Measurements from ENCODE around the gene APBB2. TPM values are rescaled to one million over a fixed set of nuclear protein-coding genes. Genes with fewer than 3 reads are reported as not detected.
"Not testable (repeated sequence)": the region's sequence is repeated elsewhere in the genome, so short reads cannot be mapped to it uniquely, and the experiment has no call there.

The APBB2 gene
- total RNA-seq, 1 donor: 92.3 TPM

DNA sequence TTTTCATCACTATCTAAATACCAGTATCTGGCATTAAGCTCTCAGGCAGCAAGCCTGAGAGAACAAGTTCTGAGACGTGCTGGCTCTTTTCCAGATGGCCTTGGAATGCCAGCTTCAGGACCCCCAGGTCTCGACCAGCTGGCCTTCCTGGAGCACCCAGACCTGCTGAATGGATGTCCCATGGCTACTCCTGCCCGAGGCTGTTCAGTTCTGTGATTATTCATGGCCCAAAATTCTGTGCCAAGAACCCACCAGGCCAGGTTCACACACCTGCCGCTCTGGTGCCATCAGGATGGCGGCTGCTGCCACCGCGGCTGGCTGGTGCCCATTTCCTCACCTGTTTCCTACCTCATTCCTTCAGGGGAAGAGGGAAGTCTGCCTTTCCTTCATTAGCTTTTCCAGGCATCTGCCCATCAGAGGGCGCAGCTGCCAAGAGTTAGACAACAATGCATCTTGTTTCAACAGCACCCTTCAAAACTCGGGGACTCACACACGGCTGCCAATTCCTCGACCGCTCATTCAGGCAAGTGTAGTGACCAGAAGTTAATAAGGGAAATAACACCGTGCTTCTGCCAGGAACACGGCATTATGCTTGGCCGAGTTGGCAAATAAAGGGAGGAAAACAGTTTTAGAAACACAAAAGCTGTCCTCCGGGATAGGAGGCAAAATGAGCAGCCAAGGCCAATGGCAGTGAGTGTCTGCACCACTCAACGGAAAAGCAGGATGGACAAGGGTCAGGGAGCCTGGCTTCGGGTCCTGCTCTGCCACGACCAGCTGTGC is 290.8 kb downstream of the APBB2 start:
- no peaks in the 10 kb centered on the region for H3K27me3 ChIP-seq (ENCODE audit: insufficient read depth, low read length)
- peaks cover 9% of the 10 kb centered on the region for H3K4me1 ChIP-seq (ENCODE audit: insufficient read depth, low read length)
- no peak for DNase-seq (ENCODE audit: insufficient read length, low spot score, missing footprints)
- H2AFZ ChIP-seq (ENCODE audit: low read length): no peak overlapping the region
- TF ChIP-seq, protein P1, sequence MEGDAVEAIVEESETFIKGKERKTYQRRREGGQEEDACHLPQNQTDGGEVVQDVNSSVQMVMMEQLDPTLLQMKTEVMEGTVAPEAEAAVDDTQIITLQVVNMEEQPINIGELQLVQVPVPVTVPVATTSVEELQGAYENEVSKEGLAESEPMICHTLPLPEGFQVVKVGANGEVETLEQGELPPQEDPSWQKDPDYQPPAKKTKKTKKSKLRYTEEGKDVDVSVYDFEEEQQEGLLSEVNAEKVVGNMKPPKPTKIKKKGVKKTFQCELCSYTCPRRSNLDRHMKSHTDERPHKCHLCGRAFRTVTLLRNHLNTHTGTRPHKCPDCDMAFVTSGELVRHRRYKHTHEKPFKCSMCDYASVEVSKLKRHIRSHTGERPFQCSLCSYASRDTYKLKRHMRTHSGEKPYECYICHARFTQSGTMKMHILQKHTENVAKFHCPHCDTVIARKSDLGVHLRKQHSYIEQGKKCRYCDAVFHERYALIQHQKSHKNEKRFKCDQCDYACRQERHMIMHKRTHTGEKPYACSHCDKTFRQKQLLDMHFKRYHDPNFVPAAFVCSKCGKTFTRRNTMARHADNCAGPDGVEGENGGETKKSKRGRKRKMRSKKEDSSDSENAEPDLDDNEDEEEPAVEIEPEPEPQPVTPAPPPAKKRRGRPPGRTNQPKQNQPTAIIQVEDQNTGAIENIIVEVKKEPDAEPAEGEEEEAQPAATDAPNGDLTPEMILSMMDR (IDR thresholded peaks at IDR 0.05; ENCODE audit: extremely low read depth, low read depth, low read length): no peak
- H3K4me3 ChIP-seq (ENCODE audit: insufficient read depth, low read length): no peak overlapping the region
- H3K9me3 ChIP-seq (ENCODE audit: low read depth, low read length): no peaks in the 10 kb centered on the region
- H3K79me2 ChIP-seq (ENCODE audit: insufficient read depth, low read length): no peaks in the 10 kb centered on the region
- H3K4me2 ChIP-seq (ENCODE audit: insufficient read depth, low read length): no peak overlapping the region
- H4K20me1 ChIP-seq (ENCODE audit: insufficient read depth, low read length): no peaks in the 10 kb centered on the region
- H3K27ac ChIP-seq (ENCODE audit: low read depth, low read length): no peak overlapping the region
- peaks cover 15% of the 10 kb centered on the region for H3K36me3 ChIP-seq (ENCODE audit: insufficient read depth, low read length)

DNA sequence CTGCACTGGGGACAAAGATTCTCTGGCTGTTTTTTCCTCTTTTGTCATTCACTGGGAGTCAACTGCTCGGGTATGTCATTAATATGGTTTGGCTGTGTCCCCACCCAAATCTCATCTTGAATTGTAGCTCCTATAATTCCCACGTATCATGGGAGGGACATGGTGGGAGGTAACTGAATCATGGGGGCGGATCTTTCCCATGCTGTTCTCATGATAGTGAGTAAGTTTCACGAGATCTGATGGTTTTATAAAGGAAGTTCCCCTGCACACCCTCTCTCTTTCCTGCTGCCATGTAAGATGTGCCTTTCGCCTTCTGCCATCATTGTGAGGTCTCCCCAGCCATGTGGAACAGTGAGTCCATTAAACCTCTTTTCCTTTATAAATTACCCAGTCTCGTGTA is 294.4 kb downstream of the APBB2 start:
- not testable (repeated sequence) for DNase-seq (ENCODE audit: insufficient read length, low spot score, missing footprints); H3K36me3 ChIP-seq (ENCODE audit: insufficient read depth, low read length); H4K20me1 ChIP-seq (ENCODE audit: insufficient read depth, low read length); H3K9me3 ChIP-seq (ENCODE audit: low read depth, low read length); H3K79me2 ChIP-seq (ENCODE audit: insufficient read depth, low read length); H3K27me3 ChIP-seq (ENCODE audit: insufficient read depth, low read length); H3K27ac ChIP-seq (ENCODE audit: low read depth, low read length); H3K4me2 ChIP-seq (ENCODE audit: insufficient read depth, low read length); H2AFZ ChIP-seq (ENCODE audit: low read length); H3K4me3 ChIP-seq (ENCODE audit: insufficient read depth, low read length)
- peaks cover 43% of the 10 kb centered on the region for H3K4me1 ChIP-seq (ENCODE audit: insufficient read depth, low read length)

DNA sequence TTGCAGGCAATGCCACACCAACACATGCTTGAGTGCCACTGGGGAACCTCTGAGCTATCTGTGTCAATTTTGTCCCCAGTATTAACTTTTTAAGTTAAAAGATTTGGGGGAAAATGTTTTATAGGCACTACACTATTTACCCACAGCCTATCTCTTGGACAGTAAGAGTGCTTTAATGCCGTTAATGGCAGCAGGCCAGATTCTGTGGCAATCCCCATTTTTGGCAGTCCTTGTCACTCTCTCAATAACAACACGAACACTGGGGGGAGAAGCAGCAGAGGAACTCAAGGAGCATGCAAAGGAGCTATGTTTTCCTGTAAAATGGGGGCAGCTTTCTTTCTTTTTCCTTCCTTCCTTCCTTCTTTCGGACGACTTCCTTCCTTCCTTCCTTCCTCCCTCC is 296.0 kb downstream of the APBB2 start:
- Histone ChIP-seq H3K4me2 (ENCODE audit: insufficient read depth, low read length) (peak overlapping the region; percentile 39), H4K20me1 (ENCODE audit: insufficient read depth, low read length) (no peaks in the 10 kb centered on the region), H3K4me1 (ENCODE audit: insufficient read depth, low read length) (peaks cover 45% of the 10 kb centered on the region), H3K79me2 (ENCODE audit: insufficient read depth, low read length) (no peaks in the 10 kb centered on the region), H2AFZ (ENCODE audit: low read length) (no peak overlapping the region), H3K27me3 (ENCODE audit: insufficient read depth, low read length) (no peaks in the 10 kb centered on the region), H3K27ac (ENCODE audit: low read depth, low read length) (peak overlapping the region; percentile 57), H3K36me3 (ENCODE audit: insufficient read depth, low read length) (no peaks in the 10 kb centered on the region), H3K4me3 (ENCODE audit: insufficient read depth, low read length) (no peak overlapping the region), H3K9me3 (ENCODE audit: low read depth, low read length) (no peaks in the 10 kb centered on the region)
- no peak for DNase-seq (ENCODE audit: insufficient read length, low spot score, missing footprints)
- TF ChIP-seq, protein P1 (IDR thresholded peaks at IDR 0.05; ENCODE audit: extremely low read depth, low read depth, low read length): no peak

DNA sequence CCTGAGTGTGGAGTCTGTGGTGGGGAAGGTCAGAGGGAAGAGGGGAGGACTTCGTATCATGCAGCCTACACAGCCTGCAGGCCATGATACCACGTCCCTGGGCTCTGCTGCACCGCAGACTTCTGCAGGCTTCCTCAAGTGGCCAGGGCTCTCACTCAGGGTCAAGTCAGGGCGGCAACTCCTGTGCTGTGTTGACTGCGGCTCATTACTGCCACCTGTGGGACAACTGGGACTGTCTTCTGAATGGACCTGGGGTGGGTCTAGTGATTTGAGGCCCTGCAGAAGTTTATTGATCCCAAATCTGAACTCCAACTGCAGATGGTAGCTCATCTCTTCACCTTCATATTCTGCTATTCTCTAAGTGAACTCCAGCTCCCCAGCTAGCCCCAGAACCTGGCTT is 297.5 kb downstream of the APBB2 start:
- TF ChIP-seq, protein P1 (IDR thresholded peaks at IDR 0.05; ENCODE audit: extremely low read depth, low read depth, low read length): peak; percentile 49
- Histone ChIP-seq H3K4me1 (ENCODE audit: insufficient read depth, low read length) (peaks cover 49% of the 10 kb centered on the region), H4K20me1 (ENCODE audit: insufficient read depth, low read length) (no peaks in the 10 kb centered on the region), H2AFZ (ENCODE audit: low read length) (no peak overlapping the region), H3K27ac (ENCODE audit: low read depth, low read length) (peak overlapping the region; percentile 91), H3K4me3 (ENCODE audit: insufficient read depth, low read length) (peak overlapping the region; percentile 4), H3K27me3 (ENCODE audit: insufficient read depth, low read length) (no peaks in the 10 kb centered on the region), H3K36me3 (ENCODE audit: insufficient read depth, low read length) (no peaks in the 10 kb centered on the region), H3K9me3 (ENCODE audit: low read depth, low read length) (no peaks in the 10 kb centered on the region), H3K4me2 (ENCODE audit: insufficient read depth, low read length) (peak overlapping the region; percentile 51), H3K79me2 (ENCODE audit: insufficient read depth, low read length) (no peaks in the 10 kb centered on the region)
- DNase-seq (ENCODE audit: insufficient read length, low spot score, missing footprints): peak; percentile 85

Data from osteoblast (primary cell).